OCI-LY3 (cell line): Measurements from ENCODE around the gene SLC37A1.

Experiments used
- H2AFZ ChIP-seq: fragments of 200-600, 300-600 bp; shearing (Covaris generic); 2 replicates; pipeline ENCODE4 v1.6.0; 2014; ENCODE audit warnings: antibody characterized with exemption, low read depth, low read length
- H3K27ac ChIP-seq: fragments of 200-600, 300-600 bp; sonication (generic); 2 replicates; pipeline ENCODE4 v1.5.1; 2014; ENCODE audit warnings: mild to moderate bottlenecking, low read length, moderate library complexity, mixed read lengths
- H3K27me3 ChIP-seq: fragments of 200-600, 300-600 bp; sonication (generic); 2 replicates; pipeline ENCODE4 v1.6.1; 2014; ENCODE audit warnings: low read depth, low read length, mixed read lengths
- H3K36me3 ChIP-seq: fragments of 200-600, 300-600 bp; sonication (generic); replicated peaks from 2 replicates; pipeline ENCODE3; 2014; ENCODE audit warnings: low read depth, low read length, mixed read lengths
- H3K4me1 ChIP-seq: fragments of 300-600, 200-600 bp; sonication (generic); 2 replicates; pipeline ENCODE4 v1.6.1; 2014; ENCODE audit warnings: low read length, mixed read lengths
- H3K4me2 ChIP-seq: fragments of 200-600, 300-600 bp; sonication (generic); 2 replicates; pipeline ENCODE4 v1.6.1; 2014; ENCODE audit warnings: low read length, mixed read lengths
- H3K4me3 ChIP-seq: fragments of 300-600, 200-600 bp; sonication (generic); 2 replicates; pipeline ENCODE4 v1.5.1; 2014; ENCODE audit warnings: antibody characterized with exemption, mild to moderate bottlenecking, low read length, moderate library complexity
- H3K79me2 ChIP-seq: fragments of 300-600, 200-600 bp; shearing (Covaris generic); 2 replicates; pipeline ENCODE4 v1.6.1; 2014; ENCODE audit warnings: mild to moderate bottlenecking, low read length, mixed read lengths
- H3K9ac ChIP-seq: fragments of 300-600, 200-600 bp; shearing (Covaris generic); 2 replicates; pipeline ENCODE4 v1.6.0; 2014; ENCODE audit warnings: mild to moderate bottlenecking, low read length, moderate library complexity
- H3K9me3 ChIP-seq: fragments of 200-600, 300-600 bp; shearing (Covaris generic); 2 replicates; pipeline ENCODE4 v1.6.1; 2014; ENCODE audit warnings: low read length, mixed read lengths; ENCODE audit not compliant: insufficient read depth
- H4K20me1 ChIP-seq: fragments of 200-600, 300-600 bp; sonication (generic); 2 replicates; pipeline ENCODE4 v1.6.1; 2016; ENCODE audit warnings: low read length, mixed read lengths; ENCODE audit not compliant: insufficient read depth
- CTCF ChIP-seq: fragments of 200-600, 300-600 bp; sonication (generic); IDR thresholded peaks from 2 replicates; pipeline ENCODE4 v1.5.1; 2014; ENCODE audit warnings: antibody characterized with exemption, low read length, low read depth
- EZH2phosphoT487 ChIP-seq: fragments of 200-600 bp; shearing (Covaris generic); IDR thresholded peaks from 2 replicates; pipeline ENCODE4 v1.6.1; 2018; ENCODE audit warnings: antibody characterized with exemption, mixed run types, low read depth

Gene SLC37A1

GRCh38 chr21:42585881-42586280, 72.2 kb downstream of the SLC37A1 start:
- H3K4me1 ChIP-seq: no peaks in the 10 kb centered on the region
- no peak overlapping the region for H2AFZ ChIP-seq
- no peaks in the 10 kb centered on the region for H3K27me3 ChIP-seq
- H3K4me2 ChIP-seq: no peak overlapping the region
- H3K9me3 ChIP-seq: no peaks in the 10 kb centered on the region
- H3K36me3 ChIP-seq: no peaks in the 10 kb centered on the region
- H3K27ac ChIP-seq: no peak overlapping the region
- H3K79me2 ChIP-seq: no peaks in the 10 kb centered on the region
- H4K20me1 ChIP-seq: no peaks in the 10 kb centered on the region
- TF ChIP-seq CTCF (no peak), EZH2phosphoT487 (no peak)
- H3K9ac ChIP-seq: no peak overlapping the region
- H3K4me3 ChIP-seq: no peak overlapping the region

- no peaks in the 10 kb centered on the region for H3K27me3 ChIP-seq
- H3K79me2 ChIP-seq: no peaks in the 10 kb centered on the region
- TF ChIP-seq EZH2phosphoT487: no peak
- TF ChIP-seq CTCF: no peak
Measured at GRCh38 chr21:42586406-42586805, 72.8 kb downstream of the SLC37A1 start.

GRCh38 chr21:42587036-42587435, 73.4 kb downstream of the SLC37A1 start:
- Histone ChIP-seq H3K4me3 (no peak overlapping the region), H3K9ac (no peak overlapping the region), H2AFZ (no peak overlapping the region), H3K36me3 (no peaks in the 10 kb centered on the region), H3K9me3 (no peaks in the 10 kb centered on the region), H3K79me2 (no peaks in the 10 kb centered on the region), H3K27me3 (no peaks in the 10 kb centered on the region), H4K20me1 (no peaks in the 10 kb centered on the region), H3K4me2 (no peak overlapping the region), H3K4me1 (no peaks in the 10 kb centered on the region), H3K27ac (no peak overlapping the region)
- no peak for TF ChIP-seq CTCF
- TF ChIP-seq EZH2phosphoT487: no peak

More at GRCh38 chr21:42586406-42586805, 72.8 kb downstream of the SLC37A1 start:
- Histone ChIP-seq H3K9me3 (no peaks in the 10 kb centered on the region), H3K36me3 (no peaks in the 10 kb centered on the region), H2AFZ (no peak overlapping the region), H3K4me2 (no peak overlapping the region), H3K27ac (no peak overlapping the region), H3K9ac (no peak overlapping the region), H3K4me1 (no peaks in the 10 kb centered on the region), H3K4me3 (no peak overlapping the region), H4K20me1 (no peaks in the 10 kb centered on the region)

- no peaks in the 10 kb centered on the region for H4K20me1 ChIP-seq
- H3K79me2 ChIP-seq: no peaks in the 10 kb centered on the region
- no peak overlapping the region for H3K4me3 ChIP-seq
- no peaks in the 10 kb centered on the region for H3K27me3 ChIP-seq
- H3K9me3 ChIP-seq: no peaks in the 10 kb centered on the region
- peaks cover 9% of the 10 kb centered on the region; the same call in 1 of the 2 replicates for H3K4me1 ChIP-seq
- no peaks in the 10 kb centered on the region for H3K36me3 ChIP-seq
- no peak overlapping the region for H2AFZ ChIP-seq
- H3K9ac ChIP-seq: no peak overlapping the region
- TF ChIP-seq CTCF (no peak), EZH2phosphoT487 (no peak)
- no peak overlapping the region for H3K4me2 ChIP-seq
- H3K27ac ChIP-seq: no peak overlapping the region
Measured at GRCh38 chr21:42590431-42591131, 76.9 kb downstream of the SLC37A1 start.
